GM11168 (cell line): ENCODE measurements around the gene RANBP1.

Experiments
- in situ Hi-C: fragments of 300-500 bp; cut with MboI; formaldehyde crosslinking; loops from one replicate; pipeline ENCODE4 v1.12.0; 2022; ENCODE audit warnings: low sequenced_read_pairs; ENCODE audit not compliant: unreplicated experiment

The RANBP1 gene

DNA sequence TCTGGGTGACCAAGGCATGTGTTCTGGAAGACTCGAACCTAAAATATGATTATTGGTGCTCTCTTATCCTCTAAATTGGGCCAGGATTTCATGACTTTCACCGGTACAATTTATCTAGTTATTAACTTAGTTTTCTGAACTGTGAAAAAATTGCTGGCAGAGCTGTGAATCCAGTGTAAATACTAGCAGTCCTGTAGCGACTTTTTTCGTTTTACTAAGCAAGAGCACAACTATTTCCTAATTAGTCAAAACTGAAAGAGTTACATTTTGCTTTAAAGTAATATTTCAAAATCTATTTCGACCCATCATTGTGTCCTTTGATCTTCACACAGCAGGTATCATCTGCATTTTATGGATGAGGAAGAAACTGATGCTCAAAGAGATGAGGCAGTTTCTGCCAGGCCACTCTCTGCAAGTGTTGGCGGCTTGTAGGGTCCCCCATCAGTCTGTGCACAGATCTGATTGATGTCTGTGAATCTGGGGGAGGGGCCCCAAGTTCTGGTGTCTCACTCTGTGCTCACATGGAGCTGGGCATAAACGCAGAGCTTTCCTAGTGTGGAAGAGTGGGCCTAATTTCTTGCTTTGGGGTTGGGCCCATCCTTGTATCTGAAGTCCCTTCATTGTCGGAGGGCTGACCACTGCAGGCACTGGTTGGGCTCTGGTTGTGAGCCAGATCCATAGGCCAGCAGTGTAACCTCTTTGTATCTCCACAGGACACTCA lies 2.6 kb downstream of the RANBP1 start:
- in situ Hi-C loops = no loop called here

DNA sequence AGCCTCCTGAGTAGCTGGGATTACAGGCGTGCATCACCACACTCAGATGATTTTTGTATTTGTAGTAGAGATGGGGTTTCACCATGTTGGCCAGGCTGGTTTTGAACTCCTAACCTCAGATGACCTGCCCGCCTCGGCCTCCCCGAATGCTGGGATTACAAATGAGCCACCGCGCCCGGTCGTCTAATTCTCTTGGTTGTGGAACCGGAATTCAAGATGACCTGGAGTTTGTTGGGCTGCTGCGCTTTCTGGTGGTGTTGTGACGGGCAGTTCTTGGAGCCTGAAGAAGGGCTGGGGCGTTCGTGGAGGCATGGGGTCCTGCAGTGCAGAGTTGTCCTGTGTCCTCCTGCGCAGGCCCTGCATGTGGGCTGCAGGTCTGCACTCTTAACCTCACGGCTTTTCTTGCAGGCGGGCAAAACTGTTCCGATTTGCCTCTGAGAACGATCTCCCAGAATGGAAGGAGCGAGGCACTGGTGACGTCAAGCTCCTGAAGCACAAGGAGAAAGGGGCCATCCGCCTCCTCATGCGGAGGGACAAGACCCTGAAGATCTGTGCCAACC lies 6.0 kb downstream of the RANBP1 start:
- in situ Hi-C loops = no loop called here

DNA sequence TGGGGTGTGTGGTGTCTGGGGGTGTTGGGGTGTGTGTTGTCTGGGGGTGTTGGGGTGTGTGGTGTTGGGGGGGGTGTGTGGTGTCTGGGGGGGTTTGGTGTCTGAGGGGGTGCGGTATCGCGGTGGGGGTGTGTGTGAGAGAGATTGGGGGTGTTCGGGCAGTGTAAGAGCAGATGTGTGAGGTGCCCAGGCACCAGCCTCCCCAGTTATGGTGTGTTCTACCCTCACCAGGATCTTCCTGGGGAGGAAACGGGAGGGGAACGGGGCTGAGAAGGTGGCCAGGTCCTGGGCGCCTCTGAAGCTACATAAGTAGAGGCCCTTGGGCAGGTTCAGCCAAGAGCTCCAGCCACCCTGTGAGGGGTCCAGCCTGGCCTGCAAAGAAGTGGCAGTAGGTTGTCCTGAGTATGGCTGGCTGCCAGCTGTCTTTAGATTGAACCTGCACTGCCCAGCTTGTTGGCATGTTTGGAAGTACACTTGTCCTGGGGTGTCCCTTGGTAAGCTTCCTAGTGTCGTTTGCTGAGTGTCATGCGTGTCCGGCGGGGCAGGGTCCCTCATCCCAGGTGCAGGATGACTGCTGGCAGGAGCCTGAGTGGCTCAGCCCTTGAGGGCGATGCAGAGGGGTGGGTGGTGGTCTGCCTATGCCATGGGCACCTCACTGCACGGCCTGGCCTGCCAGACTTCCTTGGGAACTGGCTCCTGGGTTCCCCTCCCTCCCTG lies 7.6 kb downstream of the RANBP1 start:
- in situ Hi-C loops = no loop called here

DNA sequence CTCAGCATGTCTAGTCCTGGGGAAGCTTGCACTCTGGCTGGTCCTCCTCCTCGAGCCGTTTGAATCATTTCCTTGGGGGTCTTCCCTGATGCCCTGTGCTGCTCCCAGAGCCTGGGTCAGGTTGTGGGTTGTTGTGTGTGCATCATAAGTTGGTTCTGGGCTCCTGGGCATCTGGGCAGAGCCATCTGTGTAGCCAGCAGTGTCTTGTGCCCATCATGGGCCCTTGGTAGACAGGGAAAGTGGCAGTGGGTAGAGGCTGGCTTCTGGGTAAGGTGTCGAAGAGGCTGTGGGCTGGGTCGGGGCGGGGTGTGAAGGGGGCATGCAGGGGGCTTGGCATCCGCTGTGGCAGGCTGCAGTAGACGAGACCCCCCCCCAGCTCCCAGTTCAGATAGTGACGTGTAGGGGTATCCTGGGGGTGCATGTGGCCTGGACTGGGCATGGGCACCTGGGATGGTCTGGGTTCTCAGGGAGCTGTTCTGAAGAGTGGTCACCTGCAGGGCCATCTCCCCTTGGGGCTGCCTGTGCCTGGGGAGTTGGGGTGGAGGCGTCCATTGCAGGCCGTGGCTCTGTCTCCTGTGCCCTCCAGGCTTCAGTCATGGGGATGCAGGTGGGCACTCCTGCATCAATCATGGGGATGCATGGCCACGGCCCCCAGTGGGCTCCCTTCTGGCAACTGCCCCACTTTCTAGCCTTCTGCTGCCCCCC lies 8.3 kb downstream of the RANBP1 start:
- in situ Hi-C loops = no loop called here

DNA sequence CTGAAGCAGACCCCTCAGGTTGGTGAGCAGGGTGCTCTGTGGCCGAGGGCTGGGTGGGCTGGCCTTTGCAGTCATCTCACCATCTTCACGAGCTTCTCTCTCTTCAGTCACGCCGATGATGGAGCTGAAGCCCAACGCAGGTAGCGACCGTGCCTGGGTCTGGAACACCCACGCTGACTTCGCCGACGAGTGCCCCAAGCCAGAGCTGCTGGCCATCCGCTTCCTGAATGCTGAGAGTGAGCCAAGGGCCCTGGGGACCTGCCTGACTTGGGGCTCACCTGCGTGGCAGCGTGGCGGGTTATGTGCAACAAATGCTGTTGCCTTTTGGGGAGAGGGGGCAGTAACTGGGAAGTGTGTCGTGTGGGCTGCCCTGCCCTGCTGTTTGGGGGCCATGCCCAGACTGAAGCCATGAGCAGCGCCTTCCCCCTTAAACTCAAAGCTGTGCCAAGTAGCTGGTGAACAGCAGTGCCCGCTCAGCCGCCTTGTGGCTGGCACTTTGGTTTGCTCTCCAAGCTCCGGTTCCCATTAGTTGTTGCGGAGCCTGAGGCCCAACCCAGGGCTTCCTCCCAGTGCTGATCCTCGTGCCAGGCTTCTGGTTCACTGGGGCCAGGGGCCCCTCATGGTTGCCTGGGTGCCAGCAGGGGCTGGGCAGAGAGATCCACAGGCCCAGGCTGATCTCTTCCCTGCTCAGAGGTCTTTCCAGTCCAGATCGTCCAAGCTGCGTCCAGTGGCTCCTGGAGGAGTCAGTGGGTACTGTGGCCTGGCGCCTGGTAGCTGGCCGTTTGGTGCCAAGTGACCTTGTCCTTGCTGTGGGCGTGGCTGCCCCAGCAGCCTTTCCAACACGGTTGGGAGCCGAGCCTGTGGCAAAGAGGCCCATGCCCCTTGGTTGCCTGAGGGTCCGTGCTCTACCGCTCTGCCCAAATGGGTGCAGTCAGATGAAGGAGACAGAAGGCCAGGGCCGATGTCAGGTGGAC lies 9.6 kb downstream of the RANBP1 start:
- in situ Hi-C loops = no loop called here

DNA sequence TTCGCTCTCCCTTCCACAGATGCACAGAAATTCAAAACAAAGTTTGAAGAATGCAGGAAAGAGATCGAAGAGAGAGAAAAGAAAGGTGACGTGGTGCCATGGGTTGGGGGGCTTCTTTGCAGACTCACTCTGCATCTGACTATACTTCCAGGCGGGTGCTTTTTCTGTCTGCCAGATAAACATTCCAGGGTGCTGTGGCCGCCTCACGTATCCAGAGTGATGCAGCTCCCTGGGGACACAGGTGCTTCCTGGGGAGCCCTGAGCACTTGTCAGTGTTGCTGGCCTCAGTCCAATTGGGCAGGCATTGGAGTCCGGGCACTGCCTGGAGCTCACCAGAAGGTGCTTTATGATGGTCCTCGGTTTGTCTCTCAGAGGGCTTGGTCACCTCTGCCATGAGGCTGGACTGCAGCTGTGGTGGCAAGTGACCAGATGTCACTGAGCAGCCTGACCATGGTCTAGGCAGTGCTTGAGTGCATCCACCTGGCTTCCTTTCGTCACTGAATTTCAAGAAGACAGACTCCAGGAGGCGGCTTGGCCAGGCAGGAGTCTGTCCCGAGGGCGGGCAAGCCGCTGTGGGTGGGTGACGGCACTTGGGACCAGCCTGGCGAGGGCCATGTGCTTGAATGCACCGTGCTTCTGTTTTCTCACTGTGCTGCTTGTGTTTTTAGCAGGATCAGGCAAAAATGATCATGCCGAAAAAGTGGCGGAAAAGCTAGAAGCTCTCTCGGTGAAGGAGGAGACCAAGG lies 10.6 kb downstream of the RANBP1 start:
- in situ Hi-C loops = no loop called here

- in situ Hi-C loops = no loop called here
Measured at GRCh38 chr22:20127318-20127868, 11.5 kb downstream of the RANBP1 start.

GRCh38 chr22:20127869-20128618 lies 12.1 kb downstream of the RANBP1 start:
- in situ Hi-C loops = no loop called here

DNA sequence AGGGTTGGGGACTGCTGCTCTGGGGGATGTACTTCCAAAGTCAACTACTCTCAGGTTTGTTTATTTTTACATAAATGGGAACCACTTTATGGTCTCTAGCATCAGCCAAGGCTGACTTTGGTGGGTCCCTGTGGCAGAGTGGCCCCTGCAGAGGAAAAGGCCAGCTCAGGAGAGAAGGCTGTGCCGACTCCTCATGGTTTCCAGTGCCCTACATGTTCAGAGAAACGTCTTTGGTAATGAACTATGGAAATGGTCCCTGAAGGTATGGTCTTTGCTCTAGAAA lies 12.7 kb downstream of the RANBP1 start:
- in situ Hi-C loops = no loop called here

DNA sequence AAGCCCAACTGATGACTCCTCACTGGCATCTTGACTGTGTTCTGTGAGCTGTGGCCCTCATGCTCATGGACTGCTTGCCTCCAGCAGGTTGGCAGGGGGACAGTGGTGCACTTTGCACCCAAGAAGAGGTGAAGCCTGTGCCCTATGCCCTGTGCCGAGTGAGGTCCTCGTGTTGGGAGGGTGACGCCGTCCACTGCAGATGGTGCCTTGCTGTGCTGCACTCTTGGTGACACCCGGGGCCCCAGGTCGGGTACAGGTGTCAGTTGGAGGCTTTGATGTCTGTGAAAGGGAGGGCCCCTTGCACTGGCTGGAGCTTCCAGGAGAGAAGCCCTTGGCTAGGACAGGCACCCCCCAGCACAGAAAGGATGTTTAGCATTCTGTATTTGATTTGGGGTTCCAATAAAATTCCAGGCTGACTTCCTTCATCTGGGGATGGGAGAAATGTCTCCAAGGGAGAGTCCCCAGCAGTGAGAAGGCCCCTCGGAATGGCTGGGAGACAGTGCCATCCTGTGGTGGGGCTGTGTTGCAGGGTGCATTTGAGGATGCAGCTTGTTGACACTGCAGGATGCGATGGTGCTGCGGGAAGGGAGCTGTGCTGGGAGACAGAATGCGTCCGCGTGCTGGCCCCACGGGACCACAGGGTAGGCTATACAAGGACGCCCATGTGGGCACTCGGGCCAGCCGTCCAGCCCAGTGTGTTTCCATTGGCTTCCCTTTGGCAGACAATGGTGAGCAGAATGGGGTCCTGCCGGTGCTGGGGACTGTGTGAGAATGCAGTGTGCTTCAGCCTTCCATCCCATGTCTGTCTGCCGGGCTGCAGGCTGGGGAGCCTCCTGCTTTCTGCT lies 13.2 kb downstream of the RANBP1 start:
- in situ Hi-C loops = no loop called here

- in situ Hi-C loops = no loop called here
Measured at GRCh38 chr22:20129747-20130014, 13.8 kb downstream of the RANBP1 start.

DNA sequence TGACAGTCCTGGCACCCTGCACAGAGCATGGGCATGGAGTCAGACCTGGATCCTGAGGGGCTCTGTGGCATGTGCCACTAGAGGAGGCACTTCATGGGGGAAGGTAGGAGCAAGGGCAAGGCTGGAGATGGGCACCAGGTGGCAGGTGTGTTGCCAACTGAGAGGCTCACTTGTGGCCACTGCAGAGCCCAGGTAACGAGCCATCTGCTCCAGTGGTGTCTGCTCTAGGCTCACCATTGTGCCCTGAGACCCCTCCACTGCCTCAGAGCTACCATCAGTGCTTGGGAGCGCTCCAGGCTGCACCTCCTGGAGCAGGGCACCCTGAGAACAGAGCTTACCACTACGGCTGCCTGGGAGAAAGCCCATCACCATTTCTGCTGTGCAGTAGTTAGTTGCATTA lies 14.4 kb downstream of the RANBP1 start:
- in situ Hi-C loops = no loop called here

- in situ Hi-C loops = no loop called here
Measured at GRCh38 chr22:20130731-20131596, 15.1 kb downstream of the RANBP1 start.

DNA sequence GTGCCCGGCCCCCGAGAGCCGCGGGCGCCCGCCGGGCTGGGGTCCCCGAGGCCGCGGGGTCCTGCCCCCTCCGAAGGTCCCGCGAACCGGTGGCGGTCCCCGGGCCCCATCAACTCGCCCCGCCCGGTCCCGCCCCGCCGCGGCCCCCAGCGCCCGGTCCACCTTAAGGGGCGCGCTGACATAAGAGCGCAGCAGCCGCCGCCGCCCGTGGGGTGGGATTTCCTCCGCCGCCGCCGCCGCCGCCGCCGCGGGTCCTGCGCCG lies 15.6 kb downstream of the RANBP1 start, which contains the start of gene ZDHHC8:
Gene ZDHHC8 (plus strand): TSS at position 208 of the 262 bp plus-strand sequence. CDS start 144 bp downstream, outside the sequence.
- in situ Hi-C loops = no loop called here

GRCh38 chr22:20131859-20132685 lies 16.2 kb downstream of the RANBP1 start:
- in situ Hi-C loops = no loop called here

- in situ Hi-C loops = no loop called here
Measured at GRCh38 chr22:20132686-20133246, 16.9 kb downstream of the RANBP1 start.
